Daoy (cell line): Measurements from ENCODE around the gene NTN1. TPM values are rescaled to one million over a fixed set of nuclear protein-coding genes. Genes with fewer than 3 reads are reported as not detected.

Experiments
- DNase-seq: peaks from one replicate; pipeline ENCODE4 v3.0.0-alpha.2; 2015; ENCODE audit warnings: low read depth
- total RNA-seq: library from RNA; depleted of rRNA; stranded (reverse); fragments of >200 nt; shearing (Covaris generic); gene quantifications from 2 replicates; pipeline ENCODE4 v1.2.3, GENCODE V29; 2014

NTN1 gene
- total RNA-seq, 1 experiment from 2014 or later = 7.1 TPM

GRCh38 chr17:9162275-9162985, 141.1 kb downstream of the NTN1 start:
- DNase-seq = no peak

GRCh38 chr17:9166788-9167187, 145.5 kb downstream of the NTN1 start:
- no peak for DNase-seq

GRCh38 chr17:9167379-9167778, 146.1 kb downstream of the NTN1 start:
- no peak for DNase-seq

- no peak for DNase-seq
Measured at GRCh38 chr17:9169116-9169515, 147.8 kb downstream of the NTN1 start.

- DNase-seq = no peak
Measured at GRCh38 chr17:9170336-9170735, 149.0 kb downstream of the NTN1 start.

- no peak for DNase-seq
Measured at GRCh38 chr17:9170853-9171252, 149.5 kb downstream of the NTN1 start.

GRCh38 chr17:9173386-9173983, 152.2 kb downstream of the NTN1 start:
- DNase-seq = no peak

- DNase-seq = no peak
Measured at GRCh38 chr17:9174312-9174711, 153.0 kb downstream of the NTN1 start.

- DNase-seq = no peak
Measured at GRCh38 chr17:9174779-9175574, 153.7 kb downstream of the NTN1 start.

GRCh38 chr17:9175700-9176467, 154.6 kb downstream of the NTN1 start:
- no peak for DNase-seq

GRCh38 chr17:9177212-9177611, 155.9 kb downstream of the NTN1 start:
- no peak for DNase-seq

- DNase-seq = no peak
Measured at GRCh38 chr17:9178319-9178718, 157.0 kb downstream of the NTN1 start.

- no peak for DNase-seq
Measured at GRCh38 chr17:9179602-9180001, 158.3 kb downstream of the NTN1 start.

GRCh38 chr17:9181640-9182039, 160.3 kb downstream of the NTN1 start:
- DNase-seq = no peak

GRCh38 chr17:9183306-9183705, 162.0 kb downstream of the NTN1 start:
- DNase-seq = no peak

GRCh38 chr17:9185142-9185541, 163.8 kb downstream of the NTN1 start:
- no peak for DNase-seq

GRCh38 chr17:9185688-9186284, 164.5 kb downstream of the NTN1 start:
- DNase-seq = no peak

GRCh38 chr17:9187828-9188227, 166.5 kb downstream of the NTN1 start:
- no peak for DNase-seq

- no peak for DNase-seq
Measured at GRCh38 chr17:9188367-9188766, 167.1 kb downstream of the NTN1 start.

GRCh38 chr17:9189870-9190269, 168.6 kb downstream of the NTN1 start:
- no peak for DNase-seq

- no peak for DNase-seq
Measured at GRCh38 chr17:9192010-9192409, 170.7 kb downstream of the NTN1 start.

GRCh38 chr17:9195411-9195810, 174.1 kb downstream of the NTN1 start:
- no peak for DNase-seq
